ENCODE measurements around the gene TUNAR.
A peak's percentile ranks its signal among the peaks of the same experiment; 100 is the strongest.

Gene TUNAR

DNA sequence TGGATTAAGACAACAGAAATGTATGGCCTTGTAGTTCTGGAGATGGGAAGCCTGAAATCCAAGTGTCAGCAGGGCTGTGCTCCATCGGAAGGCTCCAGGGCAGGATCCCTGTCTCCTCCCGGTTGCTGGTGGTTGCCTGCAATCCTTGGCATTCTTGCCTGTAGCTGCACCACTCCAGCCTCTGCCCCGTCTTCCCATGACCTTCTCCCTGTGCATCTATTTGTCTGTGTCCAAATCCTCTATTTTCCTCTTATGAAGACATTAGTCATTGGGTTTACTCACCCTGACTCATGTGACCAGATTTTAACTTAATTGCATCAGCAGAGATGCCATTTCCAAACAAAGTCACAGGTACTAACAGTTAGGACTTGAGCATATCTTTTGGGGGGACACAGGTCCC, 15.1 kb downstream of the TUNAR start:
- Histone ChIP-seq H3K27me3 (ENCODE audit: control insufficient read depth, insufficient read depth, low read length) (no peaks in the 10 kb centered on the region), H3K4me3 (ENCODE audit: low read depth, low read length) (no peak overlapping the region), H3K79me2 (peaks cover 24% of the 10 kb centered on the region), H3K27ac (no peak overlapping the region), H3K36me3 (ENCODE audit: control insufficient read depth, insufficient read depth, low read length) (no peaks in the 10 kb centered on the region), H3K4me1 (peaks cover 13% of the 10 kb centered on the region), H3K9ac (no peak overlapping the region), H3K4me2 (ENCODE audit: low read length) (no peak overlapping the region), H3K9me3 (ENCODE audit: control insufficient read depth, low read length) (no peaks in the 10 kb centered on the region), H2AFZ (no peak overlapping the region)
- TF ChIP-seq, protein P1, sequence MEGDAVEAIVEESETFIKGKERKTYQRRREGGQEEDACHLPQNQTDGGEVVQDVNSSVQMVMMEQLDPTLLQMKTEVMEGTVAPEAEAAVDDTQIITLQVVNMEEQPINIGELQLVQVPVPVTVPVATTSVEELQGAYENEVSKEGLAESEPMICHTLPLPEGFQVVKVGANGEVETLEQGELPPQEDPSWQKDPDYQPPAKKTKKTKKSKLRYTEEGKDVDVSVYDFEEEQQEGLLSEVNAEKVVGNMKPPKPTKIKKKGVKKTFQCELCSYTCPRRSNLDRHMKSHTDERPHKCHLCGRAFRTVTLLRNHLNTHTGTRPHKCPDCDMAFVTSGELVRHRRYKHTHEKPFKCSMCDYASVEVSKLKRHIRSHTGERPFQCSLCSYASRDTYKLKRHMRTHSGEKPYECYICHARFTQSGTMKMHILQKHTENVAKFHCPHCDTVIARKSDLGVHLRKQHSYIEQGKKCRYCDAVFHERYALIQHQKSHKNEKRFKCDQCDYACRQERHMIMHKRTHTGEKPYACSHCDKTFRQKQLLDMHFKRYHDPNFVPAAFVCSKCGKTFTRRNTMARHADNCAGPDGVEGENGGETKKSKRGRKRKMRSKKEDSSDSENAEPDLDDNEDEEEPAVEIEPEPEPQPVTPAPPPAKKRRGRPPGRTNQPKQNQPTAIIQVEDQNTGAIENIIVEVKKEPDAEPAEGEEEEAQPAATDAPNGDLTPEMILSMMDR (IDR thresholded peaks at IDR 0.05), result no peak

DNA sequence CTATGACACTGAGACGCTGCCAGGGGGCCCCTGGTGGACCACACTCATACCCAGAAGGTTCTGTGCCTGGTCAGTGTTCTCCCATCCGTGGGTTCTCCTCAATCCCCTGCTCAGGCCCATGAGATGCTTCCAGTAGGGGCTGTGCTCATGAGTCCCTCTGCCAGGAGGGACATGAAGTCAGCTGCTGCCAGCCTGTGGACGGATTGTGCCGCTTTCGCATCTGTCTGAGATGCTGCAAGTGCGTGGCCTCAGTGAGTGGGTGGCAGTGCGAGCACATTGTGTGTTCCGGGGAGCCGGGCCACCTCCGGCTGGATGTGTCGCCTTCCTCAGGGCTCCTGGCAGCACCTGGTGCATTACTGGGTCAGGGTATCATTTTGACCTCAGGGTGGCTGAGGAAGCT, 15.5 kb downstream of the TUNAR start:
- H3K9me3 ChIP-seq (ENCODE audit: control insufficient read depth, low read length), result no peaks in the 10 kb centered on the region
- TF ChIP-seq, protein P1 (IDR thresholded peaks at IDR 0.05), result no peak
- H3K9ac ChIP-seq, result no peak overlapping the region
- H3K4me3 ChIP-seq (ENCODE audit: low read depth, low read length), result no peak overlapping the region
- no peak overlapping the region for H3K27ac ChIP-seq
- H3K36me3 ChIP-seq (ENCODE audit: control insufficient read depth, insufficient read depth, low read length), result no peaks in the 10 kb centered on the region
- peaks cover 12% of the 10 kb centered on the region for H3K4me1 ChIP-seq
- H3K27me3 ChIP-seq (ENCODE audit: control insufficient read depth, insufficient read depth, low read length), result no peaks in the 10 kb centered on the region
- H3K79me2 ChIP-seq, result peaks cover 24% of the 10 kb centered on the region
- H3K4me2 ChIP-seq (ENCODE audit: low read length), result no peak overlapping the region
- H2AFZ ChIP-seq, result no peak overlapping the region

DNA sequence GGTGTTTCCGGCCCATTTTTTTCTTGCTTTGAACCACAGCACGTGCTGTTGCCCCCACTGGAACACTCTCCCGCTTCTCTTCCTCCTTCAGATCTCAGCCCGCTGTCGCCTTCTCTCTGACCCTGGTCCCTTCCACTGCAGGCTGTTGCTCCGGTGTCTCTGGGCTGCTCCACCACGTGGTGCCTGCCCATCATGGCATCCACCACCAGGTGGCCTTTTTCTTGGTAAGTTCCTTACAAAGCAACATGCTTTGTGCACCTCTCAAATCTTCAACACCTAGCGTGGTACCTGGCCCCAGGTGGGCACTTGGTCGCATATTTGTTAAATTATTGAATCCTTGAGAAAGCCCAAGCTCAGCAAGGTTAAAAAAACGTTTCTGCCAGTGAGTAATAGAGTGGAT, 19.1 kb downstream of the TUNAR start:
- Histone ChIP-seq H3K4me2 (ENCODE audit: low read length) (no peak overlapping the region), H3K79me2 (peaks cover 30% of the 10 kb centered on the region), H3K27me3 (ENCODE audit: control insufficient read depth, insufficient read depth, low read length) (no peaks in the 10 kb centered on the region), H3K9ac (no peak overlapping the region), H3K9me3 (ENCODE audit: control insufficient read depth, low read length) (no peaks in the 10 kb centered on the region), H3K36me3 (ENCODE audit: control insufficient read depth, insufficient read depth, low read length) (no peaks in the 10 kb centered on the region), H3K4me1 (no peaks in the 10 kb centered on the region), H3K4me3 (ENCODE audit: low read depth, low read length) (no peak overlapping the region), H3K27ac (no peak overlapping the region), H2AFZ (no peak overlapping the region)
- TF ChIP-seq, protein P1 (IDR thresholded peaks at IDR 0.05), result peak; percentile 67

DNA sequence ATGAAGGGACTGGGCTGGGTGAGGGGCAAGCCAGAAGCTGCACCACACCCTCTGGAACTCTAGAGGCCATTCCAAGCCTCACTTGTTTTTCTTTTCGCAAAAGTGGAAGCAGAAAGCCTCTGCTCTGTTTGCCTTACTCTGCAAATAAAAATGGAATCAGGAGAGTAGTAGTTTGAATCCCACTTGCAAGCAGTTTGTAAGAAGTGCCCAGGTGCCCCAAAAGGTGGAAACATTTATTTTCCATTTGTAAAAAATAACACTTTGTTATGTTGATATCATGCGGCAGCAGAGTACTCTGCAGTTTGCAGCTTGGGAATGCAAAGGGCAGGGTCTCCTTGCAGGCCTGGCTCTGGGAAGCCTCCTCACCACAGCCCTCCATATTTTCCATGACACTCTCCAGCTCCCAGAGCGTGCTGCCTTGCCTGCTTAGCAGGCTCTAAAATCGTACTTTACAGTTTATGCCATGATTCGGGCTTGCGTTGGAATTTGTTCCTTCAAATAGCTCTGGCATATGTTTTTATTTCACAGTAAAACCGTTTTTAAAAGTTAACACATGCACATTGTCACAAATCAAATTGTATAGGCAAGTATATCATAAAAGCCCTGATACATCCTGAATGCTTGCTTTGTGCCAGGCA, 20.0 kb downstream of the TUNAR start:
- Histone ChIP-seq H3K27ac (no peak overlapping the region), H3K4me2 (ENCODE audit: low read length) (no peak overlapping the region), H3K4me3 (ENCODE audit: low read depth, low read length) (no peak overlapping the region), H3K9me3 (ENCODE audit: control insufficient read depth, low read length) (no peaks in the 10 kb centered on the region), H3K79me2 (peaks cover 27% of the 10 kb centered on the region), H2AFZ (no peak overlapping the region), H3K9ac (no peak overlapping the region), H3K27me3 (ENCODE audit: control insufficient read depth, insufficient read depth, low read length) (no peaks in the 10 kb centered on the region), H3K4me1 (no peaks in the 10 kb centered on the region), H3K36me3 (ENCODE audit: control insufficient read depth, insufficient read depth, low read length) (no peaks in the 10 kb centered on the region)
- TF ChIP-seq, protein P1 (IDR thresholded peaks at IDR 0.05), result no peak

DNA sequence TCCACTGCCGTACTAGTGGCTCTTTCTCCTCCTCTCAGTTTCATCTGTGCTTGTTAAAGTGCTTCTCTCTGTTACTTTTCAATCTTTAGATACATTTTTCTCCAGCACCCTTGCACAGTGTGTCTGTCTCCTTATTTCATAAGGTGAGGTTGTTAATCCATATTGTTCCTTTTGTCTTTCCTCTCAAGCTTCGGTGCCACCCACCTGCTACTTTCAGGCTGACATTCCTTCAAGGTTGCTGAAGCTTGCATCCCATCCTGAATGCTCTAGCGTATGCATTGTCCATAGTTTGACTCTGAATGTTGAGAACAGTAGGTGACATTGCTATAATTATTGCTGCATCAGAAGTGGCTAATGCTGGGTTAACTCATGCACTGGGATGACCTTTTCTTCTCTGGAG, 20.6 kb downstream of the TUNAR start:
- Histone ChIP-seq H3K4me2 (ENCODE audit: low read length) (no peak overlapping the region), H3K9me3 (ENCODE audit: control insufficient read depth, low read length) (no peaks in the 10 kb centered on the region), H2AFZ (no peak overlapping the region), H3K79me2 (peaks cover 24% of the 10 kb centered on the region), H3K4me1 (no peaks in the 10 kb centered on the region), H3K36me3 (ENCODE audit: control insufficient read depth, insufficient read depth, low read length) (no peaks in the 10 kb centered on the region), H3K9ac (no peak overlapping the region), H3K27me3 (ENCODE audit: control insufficient read depth, insufficient read depth, low read length) (no peaks in the 10 kb centered on the region), H3K4me3 (ENCODE audit: low read depth, low read length) (no peak overlapping the region), H3K27ac (no peak overlapping the region)
- TF ChIP-seq, protein P1 (IDR thresholded peaks at IDR 0.05), result no peak
